Uterus (tissue), 4 donors: Measurements from ENCODE around the gene MAPT. TPM values are rescaled to one million over a fixed set of nuclear protein-coding genes. Genes with fewer than 3 reads are reported as not detected.

Experiments
- DNase-seq, 2 donors: peaks; one replicate each; pipeline ENCODE4 v3.0.0-alpha.2; 2019 to 2020
- H3K27ac ChIP-seq, 2 donors: fragments of 200-600 bp; sonication (generic); 1 replicate in 1 of 2; 2 replicates in 1 of 2; pipeline ENCODE4 v1.5.1; 2016 to 2018
- H3K27me3 ChIP-seq, 2 donors: fragments of 200-600 bp; sonication (generic); one replicate each; pipeline ENCODE4 v1.5.1; 2018 to 2019; ENCODE audit warnings: control low read depth in 1 of 2
- H3K36me3 ChIP-seq, 2 donors: fragments of 200-600 bp; sonication (generic); one replicate each; pipeline ENCODE4 v1.5.1; 2019; ENCODE audit warnings: control low read depth in 1 of 2
- H3K4me1 ChIP-seq, 2 donors: fragments of 200-600 bp; sonication (generic); one replicate each; pipeline ENCODE4 v1.5.1; 2018 to 2019; ENCODE audit warnings: control low read depth in 1 of 2
- H3K4me3 ChIP-seq, 2 donors: fragments of 200-600 bp; sonication (generic); 1 replicate in 1 of 2; 2 replicates in 1 of 2; pipeline ENCODE4 v1.5.1; 2018 to 2019; ENCODE audit warnings: mild to moderate bottlenecking in 1 of 2
- H3K9me3 ChIP-seq, 2 donors: fragments of 200-600 bp; sonication (generic); one replicate each; pipeline ENCODE4 v1.5.1; 2019; ENCODE audit warnings: control low read depth in 1 of 2
- CTCF ChIP-seq, 4 experiments: fragments of 200-600 bp in 2 of 4; fragments of 450-650 bp in 2 of 4; sonication (generic) in 2 of 4; IDR thresholded peaks; one replicate each; pipeline ENCODE4 v1.5.1; 2016 to 2019; ENCODE audit warnings: antibody characterized with exemption in 4 of 4, mild to moderate bottlenecking in 2 of 4, moderate library complexity in 1 of 4
- POLR2A ChIP-seq, 2 donors: fragments of 450-650 bp; IDR thresholded peaks; one replicate each; pipeline ENCODE4 v1.6.1; 2016; ENCODE audit warnings: antibody characterized with exemption in 2 of 2, mild to moderate bottlenecking in 1 of 2, moderate library complexity in 1 of 2
- intact Hi-C: fragments of 100-400 bp; cut with DNase I; formaldehyde crosslinking; loops from one replicate; pipeline ENCODE4 v1.15.1; 2023; ENCODE audit warnings: low total_unique reads
- total RNA-seq, 4 donors: library from RNA; depleted of rRNA in 3 of 4; stranded (reverse); fragments of >200 nt in 3 of 4; gene quantifications; one replicate each; pipeline versions ENCODE4 v1.1.0 to v1.2.4, GENCODE V29; 2014 to 2023
- donor health status: DM: yes; HTN: yes; CAD: no.

Gene MAPT
- total RNA-seq, 4 donors from 2014 or later, result 0.26 to 4.1 (median 1.5) TPM; not detected in 1

- no peaks in the 10 kb centered on the region for H3K4me1 ChIP-seq
- intact Hi-C loops, result no loop called here
- no peak for DNase-seq
- no peak overlapping the region for H3K4me3 ChIP-seq
- TF ChIP-seq POLR2A (IDR thresholded peaks at IDR 0.05) (no peak), CTCF (IDR thresholded peaks at IDR 0.05) (no peak)
- H3K27me3 ChIP-seq, result no peaks in the 10 kb centered on the region
- no peak overlapping the region for H3K27ac ChIP-seq
- H3K9me3 ChIP-seq, result no peaks in the 10 kb centered on the region
- no peaks in the 10 kb centered on the region for H3K36me3 ChIP-seq
These were observed 30.3 kb upstream of the MAPT start for GRCh38 chr17:45863857-45864654.

- TF ChIP-seq CTCF (IDR thresholded peaks at IDR 0.05) (no peak), POLR2A (IDR thresholded peaks at IDR 0.05) (no peak)
- Histone ChIP-seq H3K9me3 (no peaks in the 10 kb centered on the region), H3K27me3 (no peaks in the 10 kb centered on the region), H3K36me3 (no peaks in the 10 kb centered on the region), H3K4me1 (no peaks in the 10 kb centered on the region), H3K4me3 (no peak overlapping the region), H3K27ac (no peak overlapping the region)
- intact Hi-C loops, result no loop called here
- DNase-seq, result no peak
These were observed 27.2 kb upstream of the MAPT start for GRCh38 chr17:45867171-45867570.

- H3K27me3 ChIP-seq, result no peaks in the 10 kb centered on the region
- H3K4me3 ChIP-seq, result no peak overlapping the region
- H3K9me3 ChIP-seq, result no peaks in the 10 kb centered on the region
- H3K27ac ChIP-seq, result no peak overlapping the region
- no peaks in the 10 kb centered on the region for H3K4me1 ChIP-seq
- H3K36me3 ChIP-seq, result no peaks in the 10 kb centered on the region
- TF ChIP-seq CTCF (IDR thresholded peaks at IDR 0.05) (no peak), POLR2A (IDR thresholded peaks at IDR 0.05) (no peak)
- intact Hi-C loops, result no loop called here
- no peak for DNase-seq
These were observed 26.7 kb upstream of the MAPT start for GRCh38 chr17:45867702-45868101.

GRCh38 chr17:45868276-45868675 is 26.1 kb upstream of the MAPT start:
- intact Hi-C loops, result no loop called here
- H3K27ac ChIP-seq, result no peak overlapping the region
- H3K4me3 ChIP-seq, result no peak overlapping the region
- DNase-seq, result no peak
- TF ChIP-seq CTCF (IDR thresholded peaks at IDR 0.05), result no peak
- TF ChIP-seq POLR2A (IDR thresholded peaks at IDR 0.05), result no peak
- H3K4me1 ChIP-seq, result no peaks in the 10 kb centered on the region
- no peaks in the 10 kb centered on the region for H3K27me3 ChIP-seq
- no peaks in the 10 kb centered on the region for H3K9me3 ChIP-seq
- H3K36me3 ChIP-seq, result no peaks in the 10 kb centered on the region

GRCh38 chr17:45869676-45870341 is 24.5 kb upstream of the MAPT start:
- H3K9me3 ChIP-seq, result no peaks in the 10 kb centered on the region
- H3K4me1 ChIP-seq, result no peaks in the 10 kb centered on the region
- H3K36me3 ChIP-seq, result no peaks in the 10 kb centered on the region
- H3K27me3 ChIP-seq, result no peaks in the 10 kb centered on the region
- H3K4me3 ChIP-seq, result no peak overlapping the region
- no peak for DNase-seq
- intact Hi-C loops, result no loop called here
- H3K27ac ChIP-seq, result no peak overlapping the region
- TF ChIP-seq POLR2A (IDR thresholded peaks at IDR 0.05), result no peak
- TF ChIP-seq CTCF (IDR thresholded peaks at IDR 0.05), result no peak
